ENCODE data around the gene PIGT. TPM values are rescaled to one million over a fixed set of nuclear protein-coding genes. Genes with fewer than 3 reads are reported as not detected.

The PIGT gene
- total RNA-seq, 1 experiment from 2014 or later: 108 TPM

GRCh38 chr20:45433976-45434375 lies 18.0 kb downstream of the PIGT start:
- in situ Hi-C loops (cut with HindIII; ENCODE audit: low pct_unique_long_range_greater_than_20kb, low sequenced_read_pairs): no loop called here

GRCh38 chr20:45436732-45437485 lies 21.0 kb downstream of the PIGT start:
- BruUV-seq (replicated peaks): no TSS peak
- peak; percentile 69 for DNase-seq (ENCODE audit: low read depth, low spot score)
- CTCF ChIA-PET: interaction anchor here (0.5 to 2.8 kb wide), 24 partner anchors 8 to 125 kb away, joined by 3 to 47 read pairs (median 4); partner anchors contain the start of genes DBNDD2, PIGT and SYS1
- Histone ChIP-seq H3K4me1 (ENCODE audit: control insufficient read depth, insufficient read depth, low read length) (peaks cover 4% of the 10 kb centered on the region; the same call in 1 of the 2 replicates), H3K27me3 (ENCODE audit: control insufficient read depth, insufficient read depth, low read length) (no peaks in the 10 kb centered on the region), H3K9me3 (ENCODE audit: control insufficient read depth, insufficient read depth, low read depth, low read length) (no peaks in the 10 kb centered on the region), H3K36me3 (ENCODE audit: control insufficient read depth, insufficient read depth, low read length) (no peaks in the 10 kb centered on the region), H3K4me3 (ENCODE audit: low read depth in 2 of 2, low read length in 2 of 2) (peak overlapping the region; percentile 55 to 68), H3K27ac (ENCODE audit: low read length) (peak overlapping the region; percentile 55)
- intact Hi-C loops (cut with micrococcal nuclease; ENCODE audit: unreplicated experiment): loop anchor here (2.0 to 5.0 kb wide), 3 partner anchors 64 to 115 kb away; partner anchors contain the start of gene SYS1
- TF ChIP-seq, protein P1, sequence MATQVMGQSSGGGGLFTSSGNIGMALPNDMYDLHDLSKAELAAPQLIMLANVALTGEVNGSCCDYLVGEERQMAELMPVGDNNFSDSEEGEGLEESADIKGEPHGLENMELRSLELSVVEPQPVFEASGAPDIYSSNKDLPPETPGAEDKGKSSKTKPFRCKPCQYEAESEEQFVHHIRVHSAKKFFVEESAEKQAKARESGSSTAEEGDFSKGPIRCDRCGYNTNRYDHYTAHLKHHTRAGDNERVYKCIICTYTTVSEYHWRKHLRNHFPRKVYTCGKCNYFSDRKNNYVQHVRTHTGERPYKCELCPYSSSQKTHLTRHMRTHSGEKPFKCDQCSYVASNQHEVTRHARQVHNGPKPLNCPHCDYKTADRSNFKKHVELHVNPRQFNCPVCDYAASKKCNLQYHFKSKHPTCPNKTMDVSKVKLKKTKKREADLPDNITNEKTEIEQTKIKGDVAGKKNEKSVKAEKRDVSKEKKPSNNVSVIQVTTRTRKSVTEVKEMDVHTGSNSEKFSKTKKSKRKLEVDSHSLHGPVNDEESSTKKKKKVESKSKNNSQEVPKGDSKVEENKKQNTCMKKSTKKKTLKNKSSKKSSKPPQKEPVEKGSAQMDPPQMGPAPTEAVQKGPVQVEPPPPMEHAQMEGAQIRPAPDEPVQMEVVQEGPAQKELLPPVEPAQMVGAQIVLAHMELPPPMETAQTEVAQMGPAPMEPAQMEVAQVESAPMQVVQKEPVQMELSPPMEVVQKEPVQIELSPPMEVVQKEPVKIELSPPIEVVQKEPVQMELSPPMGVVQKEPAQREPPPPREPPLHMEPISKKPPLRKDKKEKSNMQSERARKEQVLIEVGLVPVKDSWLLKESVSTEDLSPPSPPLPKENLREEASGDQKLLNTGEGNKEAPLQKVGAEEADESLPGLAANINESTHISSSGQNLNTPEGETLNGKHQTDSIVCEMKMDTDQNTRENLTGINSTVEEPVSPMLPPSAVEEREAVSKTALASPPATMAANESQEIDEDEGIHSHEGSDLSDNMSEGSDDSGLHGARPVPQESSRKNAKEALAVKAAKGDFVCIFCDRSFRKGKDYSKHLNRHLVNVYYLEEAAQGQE (IDR thresholded peaks at IDR 0.05; ENCODE audit: insufficient read depth in 1 of 2, low read depth in 2 of 2, low read length in 1 of 2): no peak
- TF ChIP-seq CTCF (IDR thresholded peaks at IDR 0.05): peak; percentile 95
- ATAC-seq: peak; percentile 100
- POLR2A ChIA-PET: interaction anchor here (0.6 to 0.7 kb wide), 2 partner anchors 63 to 162 kb away, joined by 3 to 5 read pairs; no protein-coding TSS in a partner anchor
- in situ Hi-C loops (cut with HindIII; ENCODE audit: low pct_unique_long_range_greater_than_20kb, low sequenced_read_pairs): no loop called here

More at GRCh38 chr20:45433976-45434375, 18.0 kb downstream of the PIGT start:
- intact Hi-C loops (cut with micrococcal nuclease; ENCODE audit: unreplicated experiment): no loop called here
- H3K4me3 ChIP-seq (ENCODE audit: low read depth in 2 of 2, low read length in 2 of 2): no peak overlapping the region
- H3K27me3 ChIP-seq (ENCODE audit: control insufficient read depth, insufficient read depth, low read length): no peaks in the 10 kb centered on the region
- no peak for ATAC-seq
- no peaks in the 10 kb centered on the region for H3K36me3 ChIP-seq (ENCODE audit: control insufficient read depth, insufficient read depth, low read length)
- DNase-seq (ENCODE audit: low read depth, low spot score): no peak
- H3K9me3 ChIP-seq (ENCODE audit: control insufficient read depth, insufficient read depth, low read depth, low read length): no peaks in the 10 kb centered on the region
- no TSS peak for BruUV-seq (replicated peaks)
- H3K27ac ChIP-seq (ENCODE audit: low read length): no peak overlapping the region
- peaks cover 4% of the 10 kb centered on the region; the same call in 1 of the 2 replicates for H3K4me1 ChIP-seq (ENCODE audit: control insufficient read depth, insufficient read depth, low read length)
- ChIA-PET CTCF (interaction anchor here (0.7 kb wide), 2 partner anchors 25 to 68 kb away, joined by 4 to 7 read pairs; no protein-coding TSS in a partner anchor), POLR2A (interaction anchor here (0.6 kb wide), 1 partner anchor 56 kb away, joined by 8 read pairs; no protein-coding TSS in a partner anchor)
- TF ChIP-seq CTCF (IDR thresholded peaks at IDR 0.05) (no peak), POLR2AphosphoS5 (IDR thresholded peaks at IDR 0.05; ENCODE audit: low read depth, low read length) (no peak), SIN3A (IDR thresholded peaks at IDR 0.05; ENCODE audit: borderline replicate concordance, insufficient read depth, low read depth, low read length) (no peak), TCF7L2 (IDR thresholded peaks at IDR 0.05; ENCODE audit: low read depth, low read length) (no peak)
- TF ChIP-seq, protein P1 (IDR thresholded peaks at IDR 0.05; ENCODE audit: insufficient read depth in 1 of 2, low read depth in 2 of 2, low read length in 1 of 2): no peak
